Measurements from ENCODE around the gene MYF5. TPM values are rescaled to one million over a fixed set of nuclear protein-coding genes. Genes with fewer than 3 reads are reported as not detected.
A peak's percentile ranks its signal among the peaks of the same experiment; 100 is the strongest.

The MYF5 gene
- total RNA-seq, 1 donor from 2014 or later: not detected

DNA sequence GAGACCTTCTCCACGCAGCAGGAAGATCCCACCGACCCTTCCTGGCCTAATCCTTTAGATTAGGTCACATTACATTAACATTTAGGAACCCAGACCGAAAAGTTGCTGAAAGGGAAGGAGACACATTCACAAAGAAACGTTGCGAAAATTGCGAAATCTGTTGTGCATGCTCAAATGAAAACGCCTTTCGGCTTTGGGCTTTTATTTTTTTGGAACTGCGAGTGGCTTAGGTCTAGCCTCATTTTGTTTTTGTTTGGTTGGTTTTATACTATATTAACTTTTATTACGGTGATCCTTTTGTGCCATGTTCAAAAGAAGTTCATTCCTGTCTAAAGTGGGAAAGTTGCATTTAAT, 7.8 kb upstream of the MYF5 start:
- TF ChIP-seq, protein P1, sequence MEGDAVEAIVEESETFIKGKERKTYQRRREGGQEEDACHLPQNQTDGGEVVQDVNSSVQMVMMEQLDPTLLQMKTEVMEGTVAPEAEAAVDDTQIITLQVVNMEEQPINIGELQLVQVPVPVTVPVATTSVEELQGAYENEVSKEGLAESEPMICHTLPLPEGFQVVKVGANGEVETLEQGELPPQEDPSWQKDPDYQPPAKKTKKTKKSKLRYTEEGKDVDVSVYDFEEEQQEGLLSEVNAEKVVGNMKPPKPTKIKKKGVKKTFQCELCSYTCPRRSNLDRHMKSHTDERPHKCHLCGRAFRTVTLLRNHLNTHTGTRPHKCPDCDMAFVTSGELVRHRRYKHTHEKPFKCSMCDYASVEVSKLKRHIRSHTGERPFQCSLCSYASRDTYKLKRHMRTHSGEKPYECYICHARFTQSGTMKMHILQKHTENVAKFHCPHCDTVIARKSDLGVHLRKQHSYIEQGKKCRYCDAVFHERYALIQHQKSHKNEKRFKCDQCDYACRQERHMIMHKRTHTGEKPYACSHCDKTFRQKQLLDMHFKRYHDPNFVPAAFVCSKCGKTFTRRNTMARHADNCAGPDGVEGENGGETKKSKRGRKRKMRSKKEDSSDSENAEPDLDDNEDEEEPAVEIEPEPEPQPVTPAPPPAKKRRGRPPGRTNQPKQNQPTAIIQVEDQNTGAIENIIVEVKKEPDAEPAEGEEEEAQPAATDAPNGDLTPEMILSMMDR (IDR thresholded peaks at IDR 0.05; ENCODE audit: insufficient read depth, low read length, severe bottlenecking): no peak
- peaks cover 9% of the 10 kb centered on the region for H3K27me3 ChIP-seq (ENCODE audit: control insufficient read depth, insufficient read depth, low read length)
- no peak overlapping the region for H3K4me3 ChIP-seq (ENCODE audit: low read depth, low read length)
- FAIRE-seq: no peak
- H3K36me3 ChIP-seq (ENCODE audit: control insufficient read depth, insufficient read depth, low read length): no peaks in the 10 kb centered on the region
- no peak for DNase-seq (ENCODE audit: low read depth)

DNA sequence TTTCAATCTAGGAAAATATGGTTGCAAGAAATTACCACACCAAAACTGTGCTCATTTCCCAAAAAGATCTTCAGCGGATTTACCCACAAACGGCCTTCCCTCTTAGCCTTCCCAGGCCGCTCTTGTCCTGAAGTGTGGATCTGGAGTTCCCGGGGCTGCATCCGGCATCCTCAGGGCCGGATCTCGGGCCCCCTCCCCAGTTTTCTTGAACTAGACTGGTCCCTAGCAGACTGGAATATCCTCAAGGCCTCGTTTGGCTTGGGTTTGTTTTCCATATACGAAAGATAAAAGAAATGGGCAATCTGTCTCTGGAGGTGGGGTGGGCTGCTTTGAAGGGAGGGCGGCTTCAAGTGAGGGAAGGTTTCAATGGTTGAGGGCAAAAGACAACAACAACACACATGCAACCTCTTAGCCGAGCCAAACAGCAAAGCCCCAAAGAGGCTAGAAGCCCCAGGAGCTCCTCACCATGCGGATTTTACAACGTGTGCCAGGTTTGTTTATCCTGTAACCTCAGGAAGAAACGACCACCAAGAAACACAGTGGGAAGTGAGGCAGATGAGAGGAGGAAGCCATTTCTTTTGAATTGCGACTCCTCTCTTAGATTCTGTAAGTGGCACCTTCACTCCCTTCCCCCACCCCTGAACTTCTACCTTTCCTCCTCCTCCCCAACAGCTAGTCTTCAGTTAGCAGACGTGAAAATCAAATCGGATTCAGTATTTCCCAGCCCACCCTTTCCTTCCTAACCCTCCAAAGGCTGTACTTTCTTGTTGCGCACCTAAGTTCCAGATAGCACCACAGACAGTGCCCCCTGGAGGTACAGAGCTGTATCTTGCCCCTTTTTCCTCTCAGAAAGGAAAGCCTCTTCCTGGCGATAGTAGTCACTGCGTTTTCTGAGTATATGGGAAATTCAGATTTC, 6.6 kb upstream of the MYF5 start:
- H3K27me3 ChIP-seq (ENCODE audit: control insufficient read depth, insufficient read depth, low read length): peaks cover 9% of the 10 kb centered on the region
- no peak for DNase-seq (ENCODE audit: low read depth)
- no peak for FAIRE-seq
- TF ChIP-seq, protein P1 (IDR thresholded peaks at IDR 0.05; ENCODE audit: insufficient read depth, low read length, severe bottlenecking): peak; percentile 29
- H3K4me3 ChIP-seq (ENCODE audit: low read depth, low read length): no peak overlapping the region
- no peaks in the 10 kb centered on the region for H3K36me3 ChIP-seq (ENCODE audit: control insufficient read depth, insufficient read depth, low read length)

DNA sequence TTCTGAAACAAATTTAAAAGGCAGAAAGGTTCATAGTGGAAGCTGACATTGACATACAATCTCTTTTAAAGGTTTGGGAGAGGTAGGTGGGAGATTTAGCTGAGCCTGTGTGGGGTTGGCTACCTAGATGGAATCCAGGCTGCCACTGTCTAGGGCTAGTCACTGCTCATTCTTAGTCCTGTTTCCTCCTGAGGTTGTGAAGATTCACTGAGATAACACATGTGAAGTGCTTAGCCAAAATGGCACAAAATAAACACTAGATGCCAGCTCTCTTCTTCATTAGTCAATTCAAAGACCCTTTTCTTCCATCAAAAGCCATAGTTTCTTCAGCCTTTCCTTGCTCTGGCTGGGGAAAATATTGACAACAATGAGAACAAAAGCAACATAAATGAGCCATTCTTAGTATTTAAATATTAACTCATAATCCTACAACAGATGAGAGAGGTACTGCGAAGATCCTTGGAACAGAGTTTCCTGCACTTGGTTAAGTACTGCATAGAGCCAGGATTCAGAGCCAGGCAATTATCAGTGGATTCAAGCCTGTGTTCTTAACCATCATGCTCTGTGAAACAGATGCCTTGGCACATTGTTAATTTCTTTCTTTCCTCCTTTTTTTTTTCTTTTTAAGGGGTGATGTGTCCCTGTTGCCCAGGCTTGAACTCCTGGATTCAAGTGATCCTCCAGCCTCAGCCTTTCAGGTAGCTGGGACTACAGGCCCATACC, 5.8 kb upstream of the MYF5 start:
- FAIRE-seq: no peak
- Histone ChIP-seq H3K4me3 (ENCODE audit: low read depth, low read length) (no peak overlapping the region), H3K36me3 (ENCODE audit: control insufficient read depth, insufficient read depth, low read length) (no peaks in the 10 kb centered on the region), H3K27me3 (ENCODE audit: control insufficient read depth, insufficient read depth, low read length) (peaks cover 10% of the 10 kb centered on the region)
- TF ChIP-seq, protein P1 (IDR thresholded peaks at IDR 0.05; ENCODE audit: insufficient read depth, low read length, severe bottlenecking): no peak
- DNase-seq (ENCODE audit: low read depth): no peak

DNA sequence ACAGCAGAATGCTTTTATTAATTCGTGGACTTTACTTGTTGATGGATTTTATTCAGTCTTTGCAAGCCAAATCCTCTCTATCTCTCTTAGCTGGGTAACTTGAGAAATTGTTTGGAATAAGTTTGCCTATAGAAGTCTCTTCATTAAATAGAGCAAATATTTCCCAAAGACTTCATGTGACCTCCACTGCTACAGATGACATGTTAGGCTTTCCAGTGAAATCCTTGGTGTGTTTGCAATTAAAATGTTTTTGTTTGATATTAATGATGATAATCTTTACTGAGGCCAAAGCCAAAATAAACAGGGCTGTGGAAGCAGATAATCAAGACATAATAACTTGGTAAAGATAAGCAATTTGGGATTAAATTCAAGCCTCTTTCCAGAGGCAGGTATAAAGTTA, 4.8 kb upstream of the MYF5 start:
- TF ChIP-seq, protein P1 (IDR thresholded peaks at IDR 0.05; ENCODE audit: insufficient read depth, low read length, severe bottlenecking): no peak
- no peak for DNase-seq (ENCODE audit: low read depth)
- Histone ChIP-seq H3K36me3 (ENCODE audit: control insufficient read depth, insufficient read depth, low read length) (no peaks in the 10 kb centered on the region), H3K4me3 (ENCODE audit: low read depth, low read length) (no peak overlapping the region), H3K27me3 (ENCODE audit: control insufficient read depth, insufficient read depth, low read length) (peaks cover 12% of the 10 kb centered on the region)
- no peak for FAIRE-seq

DNA sequence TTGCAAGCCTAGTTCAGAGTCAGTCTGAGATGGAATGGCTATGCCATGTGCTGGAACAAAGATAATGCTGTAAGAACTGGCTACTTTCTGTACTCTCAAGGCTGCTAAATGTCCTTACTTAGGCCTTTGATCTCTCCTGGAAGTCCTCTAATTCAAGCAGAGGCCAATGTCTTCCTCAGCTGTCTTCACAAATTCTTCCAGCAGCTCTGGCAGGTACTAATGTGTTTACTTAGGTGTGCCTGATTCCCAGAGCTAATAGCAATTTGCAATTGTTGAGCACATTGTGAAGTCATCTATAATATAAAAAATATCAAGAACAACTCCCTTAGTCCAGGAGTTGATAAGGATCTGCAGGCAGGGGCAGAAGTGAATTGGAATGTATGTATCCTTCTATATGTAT, 3.8 kb upstream of the MYF5 start:
- no peak for FAIRE-seq

More for the DNA sequence above, 3.8 kb upstream of the MYF5 start:
- Histone ChIP-seq H3K27me3 (ENCODE audit: control insufficient read depth, insufficient read depth, low read length) (peaks cover 10% of the 10 kb centered on the region), H3K36me3 (ENCODE audit: control insufficient read depth, insufficient read depth, low read length) (no peaks in the 10 kb centered on the region), H3K4me3 (ENCODE audit: low read depth, low read length) (no peak overlapping the region)
- no peak for DNase-seq (ENCODE audit: low read depth)
- TF ChIP-seq, protein P1 (IDR thresholded peaks at IDR 0.05; ENCODE audit: insufficient read depth, low read length, severe bottlenecking): no peak

Measured in bronchial epithelial cell (primary cell).